H9 (cell line): Measurements from ENCODE around the gene KCNH2. TPM values are rescaled to one million over a fixed set of nuclear protein-coding genes. Genes with fewer than 3 reads are reported as not detected.

Experiments used
- DNase-seq: peaks from one replicate; pipeline ENCODE4 v3.0.0-alpha.2; 2017
- H2AFZ ChIP-seq: one replicate; pipeline ENCODE4 v1.6.1; 2013; ENCODE audit warnings: mild to moderate bottlenecking, low read length, control low read depth, moderate library complexity
- H2AK5ac ChIP-seq: 2 replicates; pipeline ENCODE4 v1.6.1; 2013; ENCODE audit warnings: low read length, control low read depth, mixed read lengths; ENCODE audit not compliant: insufficient read length
- H2BK120ac ChIP-seq: one replicate; pipeline ENCODE4 v1.6.1; 2013; ENCODE audit warnings: low read depth, mild to moderate bottlenecking, low read length, control low read depth, inconsistent platforms; ENCODE audit not compliant: poor library complexity, severe bottlenecking
- H2BK12ac ChIP-seq: 2 replicates; pipeline ENCODE4 v1.6.1; 2013; ENCODE audit warnings: low read length, control low read depth, mixed read lengths, low read depth; ENCODE audit not compliant: insufficient read length
- H2BK15ac ChIP-seq: 2 replicates; pipeline ENCODE4 v1.6.1; 2013; ENCODE audit warnings: low read depth, low read length, control low read depth
- H2BK20ac ChIP-seq: one replicate; pipeline ENCODE4 v1.6.1; 2013; ENCODE audit warnings: low read depth, mild to moderate bottlenecking, low read length, control low read depth, inconsistent platforms; ENCODE audit not compliant: poor library complexity, severe bottlenecking
- H2BK5ac ChIP-seq: 2 replicates; pipeline ENCODE4 v1.6.1; 2013; ENCODE audit warnings: low read length, control low read depth, mixed read lengths; ENCODE audit not compliant: insufficient read length
- H3K14ac ChIP-seq: 2 replicates; pipeline ENCODE4 v1.6.1; 2013; ENCODE audit warnings: low read length, control low read depth; ENCODE audit not compliant: insufficient read depth
- H3K18ac ChIP-seq: 2 replicates; pipeline ENCODE4 v1.6.1; 2013; ENCODE audit warnings: low read depth, mild to moderate bottlenecking, mixed read lengths, low read length, control low read depth; ENCODE audit not compliant: insufficient read length
- H3K23ac ChIP-seq: 2 replicates; pipeline ENCODE4 v1.6.1; 2013; ENCODE audit warnings: low read length, control low read depth, mixed read lengths, low read depth; ENCODE audit not compliant: insufficient read length
- H3K23me2 ChIP-seq: 2 replicates; pipeline ENCODE4 v1.6.1; 2013; ENCODE audit warnings: low read depth, mild to moderate bottlenecking, mixed read lengths, low read length, control low read depth; ENCODE audit not compliant: insufficient read length, poor library complexity, severe bottlenecking
- H3K27ac ChIP-seq: 2 replicates; pipeline ENCODE4 v1.5.1; 2013; ENCODE audit warnings: low read length, control low read depth, mixed read lengths, low read depth; ENCODE audit not compliant: insufficient read length
- H3K27me3 ChIP-seq: 2 replicates; pipeline ENCODE4 v1.6.1; 2013; ENCODE audit warnings: low read length, control low read depth, inconsistent platforms; ENCODE audit not compliant: insufficient read depth
- H3K4ac ChIP-seq: 2 replicates; pipeline ENCODE4 v1.6.1; 2013; ENCODE audit warnings: low read depth, mild to moderate bottlenecking, control low read depth, inconsistent platforms, low read length, moderate library complexity
- H3K4me1 ChIP-seq: 2 replicates; pipeline ENCODE4 v1.6.1; 2013; ENCODE audit warnings: low read length, control low read depth, inconsistent platforms; ENCODE audit not compliant: insufficient read depth
- H3K4me2 ChIP-seq: 2 replicates; pipeline ENCODE4 v1.6.1; 2013; ENCODE audit warnings: low read length, control low read depth, mixed read lengths; ENCODE audit not compliant: insufficient read length, insufficient read depth
- H3K56ac ChIP-seq: 2 replicates; pipeline ENCODE4 v1.6.1; 2013; ENCODE audit warnings: low read depth, mild to moderate bottlenecking, mixed read lengths, low read length, control low read depth; ENCODE audit not compliant: insufficient read length
- H3K79me1 ChIP-seq: 2 replicates; pipeline ENCODE4 v1.6.1; 2013; ENCODE audit warnings: low read depth, mild to moderate bottlenecking, moderate library complexity, low read length, control low read depth, inconsistent platforms; ENCODE audit not compliant: insufficient read depth, poor library complexity, severe bottlenecking
- H3K79me2 ChIP-seq: 2 replicates; pipeline ENCODE4 v1.6.1; 2013; ENCODE audit warnings: low read length, control low read depth, inconsistent platforms; ENCODE audit not compliant: insufficient read depth
- H3K9ac ChIP-seq: 2 replicates; pipeline ENCODE4 v1.6.1; 2013; ENCODE audit warnings: low read length, control low read depth, mixed read lengths; ENCODE audit not compliant: insufficient read length; ENCODE audit errors: extremely low read depth
- H3K9me3 ChIP-seq: one replicate; pipeline ENCODE4 v1.6.1; 2013; ENCODE audit warnings: low read depth, low read length, inconsistent platforms; ENCODE audit not compliant: control insufficient read depth
- H3T11ph ChIP-seq: one replicate; pipeline ENCODE4 v1.6.1; 2013; ENCODE audit warnings: mild to moderate bottlenecking, low read length, control low read depth, inconsistent platforms
- H4K20me1 ChIP-seq: one replicate; pipeline ENCODE4 v1.6.1; 2013; ENCODE audit not compliant: control insufficient read depth, insufficient read length, insufficient read depth
- H4K5ac ChIP-seq: 2 replicates; pipeline ENCODE4 v1.6.1; 2013; ENCODE audit warnings: low read depth, mild to moderate bottlenecking, mixed read lengths, low read length, control low read depth; ENCODE audit not compliant: insufficient read length
- H4K8ac ChIP-seq: replicated peaks from 2 replicates; pipeline ENCODE4 v1.6.1; 2013; ENCODE audit warnings: low read length, control low read depth, mixed read lengths, low read depth; ENCODE audit not compliant: insufficient read length
- H4K91ac ChIP-seq: 2 replicates; pipeline ENCODE4 v1.6.1; 2013; ENCODE audit warnings: low read depth, mild to moderate bottlenecking, moderate library complexity, mixed read lengths, low read length, control low read depth; ENCODE audit not compliant: insufficient read length
- H3K27ac Mint-ChIP-seq, 3 experiments: 2 replicates in 2 of 3; 3 replicates in 1 of 3; pipeline ENCODE4 v1.8.0; 2020 to 2021; ENCODE audit warnings: mixed read lengths in 3 of 3, mild to moderate bottlenecking in 1 of 3, moderate library complexity in 1 of 3
- H3K27me3 Mint-ChIP-seq: 2 replicates; pipeline ENCODE4 v1.8.0; 2021; ENCODE audit warnings: low read depth, mild to moderate bottlenecking, moderate library complexity, mixed read lengths
- H3K36me3 Mint-ChIP-seq, 3 experiments: 2 replicates in 2 of 3; 3 replicates in 1 of 3; pipeline ENCODE4 v1.8.0; 2020 to 2021; ENCODE audit warnings: low read depth in 3 of 3, mixed read lengths in 3 of 3; ENCODE audit not compliant: insufficient read depth in 1 of 3
- H3K4me1 Mint-ChIP-seq, 2 experiments: 2 replicates each; pipeline ENCODE4 v1.8.0; 2020; ENCODE audit warnings: mixed read lengths in 2 of 2
- H3K4me3 Mint-ChIP-seq, 2 experiments: 2 replicates in 1 of 2; 3 replicates in 1 of 2; pipeline ENCODE4 v1.8.0; 2020 to 2021; ENCODE audit warnings: mild to moderate bottlenecking in 2 of 2, mixed read lengths in 2 of 2, moderate library complexity in 1 of 2
- H3K9me3 Mint-ChIP-seq, 2 experiments: 2 replicates in 1 of 2; 3 replicates in 1 of 2; pipeline ENCODE4 v1.8.0; 2020; ENCODE audit warnings: mild to moderate bottlenecking in 2 of 2, mixed read lengths in 2 of 2, moderate library complexity in 1 of 2
- CTCF ChIP-seq: fragments of 200-600 bp; sonication (generic); conservative IDR thresholded peaks from 3 replicates; pipeline ENCODE4 v1.8.0; 2021; ENCODE audit warnings: antibody characterized with exemption, mild to moderate bottlenecking
- WGBS: extraction: QIAGEN DNeasy Blood & Tissue Kit; methylation state at CpG from one replicate; pipeline ENCODE4 v1.1.7; 2013; ENCODE audit warnings: missing lambda C conversion rate, low lambda C conversion rate, mixed read lengths; ENCODE audit not compliant: insufficient read length; ENCODE audit errors: extremely low coverage; 5-methylcytosine and 5-hydroxymethylcytosine counted together
- total RNA-seq: library from RNA; stranded (reverse); gene quantifications from 2 replicates; pipeline ENCODE4 v1.2.1, GENCODE V29; 2021

KCNH2 gene
- total RNA-seq, 1 experiment from 2014 or later = 4.5 TPM

- Mint-ChIP-seq H3K36me3 (peaks cover 0 to 2% (median 1%) of the 10 kb centered on the region in 3 experiments; a peak in 2 of 7 replicates), H3K27me3 (peaks cover 28% of the 10 kb centered on the region), H3K4me3 (no peak overlapping the region; a peak in 1 of 5 replicates), H3K4me1 (peaks cover 21 to 49% of the 10 kb centered on the region in 2 experiments), H3K9me3 (no peaks in the 10 kb centered on the region), H3K27ac (no peak overlapping the region)
- Histone ChIP-seq H3K9ac (no peak overlapping the region), H3K79me2 (no peaks in the 10 kb centered on the region), H3K27ac (no peak overlapping the region), H4K91ac (no peak overlapping the region), H3K4ac (no peak overlapping the region), H4K20me1 (no peaks in the 10 kb centered on the region), H3K56ac (no peak overlapping the region), H3K79me1 (no peaks in the 10 kb centered on the region), H2AK5ac (no peak overlapping the region), H2AFZ (no peak overlapping the region), H2BK5ac (no peak overlapping the region), H3K4me1 (peaks cover 4% of the 10 kb centered on the region; the same call in 1 of the 2 replicates), H3K4me2 (no peak overlapping the region), H2BK12ac (no peak overlapping the region), H2BK15ac (no peak overlapping the region), H3K18ac (no peak overlapping the region), H3K27me3 (no peaks in the 10 kb centered on the region), H3K23ac (no peak overlapping the region), H2BK20ac (no peak overlapping the region), H3T11ph (no peak overlapping the region), H3K23me2 (peaks cover 8% of the 10 kb centered on the region), H2BK120ac (no peak overlapping the region), H3K14ac (no peak overlapping the region; the same call in 1 of the 2 replicates), H4K5ac (no peak overlapping the region), H3K9me3 (no peaks in the 10 kb centered on the region), H4K8ac (no peak overlapping the region)
- DNase-seq = no peak
- TF ChIP-seq CTCF = no peak
- no CpG with 5 or more reads among the region's 7 CpGs for WGBS
Observed at GRCh38 chr7:151010037-151010306, 31.9 kb upstream of the KCNH2 start.
